Dedifferentiated amniotic fluid mesenchymal stem cell (primary cell): Measurements from ENCODE around the gene HLCS.

ENCODE experiments used
- DNase-seq: peaks from one replicate; pipeline ENCODE4 v3.0.0-alpha.2; 2016; ENCODE audit errors: extremely low spot score

HLCS gene

GRCh38 chr21:36985751-36986594, 19.5 kb upstream of the HLCS start:
- no peak for DNase-seq

GRCh38 chr21:36981977-36982700, 15.7 kb upstream of the HLCS start:
- no peak for DNase-seq

GRCh38 chr21:36981049-36981391, 14.6 kb upstream of the HLCS start:
- no peak for DNase-seq

GRCh38 chr21:36980280-36981048, 14.0 kb upstream of the HLCS start:
- no peak for DNase-seq

- DNase-seq = peak; percentile 77
Observed at GRCh38 chr21:36976882-36977651, 10.6 kb upstream of the HLCS start.

- no peak for DNase-seq
Observed at GRCh38 chr21:36976228-36976861, 9.9 kb upstream of the HLCS start.

- no peak for DNase-seq
Observed at GRCh38 chr21:36974851-36975192, 8.4 kb upstream of the HLCS start.

GRCh38 chr21:36973986-36974850, 7.7 kb upstream of the HLCS start:
- DNase-seq = no peak

GRCh38 chr21:36968976-36969375, 2.5 kb upstream of the HLCS start:
- DNase-seq = no peak

- DNase-seq = no peak
Observed at GRCh38 chr21:36968414-36968813, 1.9 kb upstream of the HLCS start.

GRCh38 chr21:36966821-36967768, 626 bp upstream of the HLCS start:
- DNase-seq = no peak

GRCh38 chr21:36965720-36966065, 776 bp downstream of the HLCS start:
- DNase-seq = no peak

- DNase-seq = no peak
Observed at GRCh38 chr21:36964827-36965719, 1.4 kb downstream of the HLCS start.

- no peak for DNase-seq
Observed at GRCh38 chr21:36964398-36964797, 2.1 kb downstream of the HLCS start.

GRCh38 chr21:36962098-36962780, 4.2 kb downstream of the HLCS start:
- DNase-seq = no peak

- DNase-seq = no peak
Observed at GRCh38 chr21:36960676-36961284, 5.7 kb downstream of the HLCS start.
